NAMALWA (cell line): ENCODE data around the gene TCHP.

ENCODE experiments used
- DNase-seq: peaks from one replicate; pipeline ENCODE4 v3.0.0-alpha.2; 2015; ENCODE audit warnings: low spot score

The TCHP gene

GRCh38 chr12:109961612-109962011 lies 61.5 kb downstream of the TCHP start:
- no peak for DNase-seq

GRCh38 chr12:109962398-109962797 lies 62.3 kb downstream of the TCHP start:
- no peak for DNase-seq

- no peak for DNase-seq
Observed at GRCh38 chr12:109963330-109963729, 63.3 kb downstream of the TCHP start.

- DNase-seq = no peak
Observed at GRCh38 chr12:109963743-109964429, 63.8 kb downstream of the TCHP start.

GRCh38 chr12:109966546-109966945 lies 66.5 kb downstream of the TCHP start:
- no peak for DNase-seq

GRCh38 chr12:109967383-109968031 lies 67.4 kb downstream of the TCHP start:
- DNase-seq = no peak
